Neural cell (in vitro differentiated cells): ENCODE measurements around the gene GRAMD1B. TPM values are rescaled to one million over a fixed set of nuclear protein-coding genes. Genes with fewer than 3 reads are reported as not detected.

ENCODE experiments used
- H2AFZ ChIP-seq: fragments of 200-600, 300-800 bp; sonication (generic), shearing (Covaris generic); 2 replicates; pipeline ENCODE4 v1.6.0; 2014; ENCODE audit warnings: low read depth, mild to moderate bottlenecking, antibody characterized with exemption, low read length, moderate library complexity
- H3F3A ChIP-seq: fragments of 200-600 bp; shearing (Covaris generic); 2 replicates; pipeline ENCODE4 v1.6.1; 2016; ENCODE audit warnings: mild to moderate bottlenecking, moderate library complexity, mixed read lengths, antibody characterized with exemption, low read length; ENCODE audit not compliant: insufficient read depth, poor library complexity, severe bottlenecking
- H3K27ac ChIP-seq: fragments of 200-600, 300-800 bp; sonication (generic), shearing (Covaris generic); 2 replicates; pipeline ENCODE4 v1.5.1; 2014; ENCODE audit warnings: mild to moderate bottlenecking, low read length, moderate library complexity
- H3K27me3 ChIP-seq: fragments of 300-800, 200-600 bp; sonication (generic), shearing (Covaris generic); 2 replicates; pipeline ENCODE4 v1.6.0; 2014; ENCODE audit warnings: mild to moderate bottlenecking, low read depth, low read length, moderate library complexity; ENCODE audit not compliant: insufficient read depth
- H3K36me3 ChIP-seq: fragments of 300-800, 200-600 bp; sonication (generic), shearing (Covaris generic); 2 replicates; pipeline ENCODE4 v1.5.1; 2014; ENCODE audit warnings: mild to moderate bottlenecking, antibody characterized with exemption, low read length, moderate library complexity; ENCODE audit not compliant: insufficient read depth
- H3K4me2 ChIP-seq: fragments of 300-800, 200-600 bp; sonication (generic), shearing (Covaris generic); 2 replicates; pipeline ENCODE4 v1.6.0; 2014; ENCODE audit warnings: mild to moderate bottlenecking, low read length
- H3K4me3 ChIP-seq: fragments of 300-800, 200-600 bp; sonication (generic), shearing (Covaris generic); 2 replicates; pipeline ENCODE4 v1.5.1; 2014; ENCODE audit warnings: mild to moderate bottlenecking, low read length, moderate library complexity
- H3K79me2 ChIP-seq: fragments of 200-600 bp; shearing (Covaris generic); replicated peaks from 2 replicates; pipeline ENCODE4 v1.6.0; 2014; ENCODE audit warnings: mild to moderate bottlenecking, low read length, moderate library complexity; ENCODE audit not compliant: insufficient read depth
- H3K9ac ChIP-seq: fragments of 300-800, 200-600 bp; sonication (generic), shearing (Covaris generic); 2 replicates; pipeline ENCODE4 v1.6.1; 2016; ENCODE audit warnings: mild to moderate bottlenecking, low read length, mixed read lengths
- H3K9me2 ChIP-seq: fragments of 200-600 bp; shearing (Covaris generic); 2 replicates; pipeline ENCODE4 v1.6.1; 2016; ENCODE audit warnings: mild to moderate bottlenecking, low read length, mixed read lengths; ENCODE audit not compliant: insufficient read depth
- H3K9me3 ChIP-seq: fragments of 200-600, 300-800 bp; sonication (generic), shearing (Covaris generic); 2 replicates; pipeline ENCODE4 v1.6.1; 2016; ENCODE audit warnings: mild to moderate bottlenecking, mixed run types, low read length, moderate library complexity, mixed read lengths
- H4K20me1 ChIP-seq: fragments of 200-600 bp; shearing (Covaris generic); 2 replicates; pipeline ENCODE4 v1.6.1; 2016; ENCODE audit warnings: mild to moderate bottlenecking, mixed run types; ENCODE audit not compliant: insufficient read depth
- EP300 ChIP-seq: fragments of 450-650 bp; conservative IDR thresholded peaks from 2 replicates; pipeline ENCODE4 v1.6.1; 2014; ENCODE audit warnings: antibody characterized with exemption, mild to moderate bottlenecking, moderate library complexity; ENCODE audit not compliant: poor library complexity, severe bottlenecking
- EZH2 ChIP-seq: fragments of 200-600, 300-800 bp; shearing (Covaris generic), sonication (generic); IDR thresholded peaks from 2 replicates; pipeline ENCODE4 v1.6.1; 2014; ENCODE audit warnings: antibody characterized with exemption, low read length, borderline replicate concordance, mild to moderate bottlenecking; ENCODE audit not compliant: insufficient read depth, poor library complexity, severe bottlenecking
- MXI1 ChIP-seq: fragments of 450-650 bp; conservative IDR thresholded peaks from 2 replicates; pipeline ENCODE4 v1.6.1; 2014; ENCODE audit warnings: antibody characterized with exemption, mild to moderate bottlenecking; ENCODE audit not compliant: poor library complexity, severe bottlenecking
- POLR2AphosphoS5 ChIP-seq: IDR thresholded peaks from 2 replicates; pipeline ENCODE4 v1.6.1; 2012
- RAD21 ChIP-seq: fragments of 450-650 bp; conservative IDR thresholded peaks from 2 replicates; pipeline ENCODE4 v1.6.1; 2014; ENCODE audit warnings: antibody characterized with exemption, mild to moderate bottlenecking, moderate library complexity
- SMC3 ChIP-seq: fragments of 450-650 bp; conservative IDR thresholded peaks from 2 replicates; pipeline ENCODE4 v1.6.1; 2014; ENCODE audit warnings: antibody characterized with exemption, mild to moderate bottlenecking, moderate library complexity; ENCODE audit not compliant: poor library complexity
- TAF1 ChIP-seq: IDR thresholded peaks from 2 replicates; pipeline ENCODE4 v1.6.1; 2012; ENCODE audit warnings: low read depth
- polyA plus RNA-seq: library from polyadenylated mRNA; depleted of rRNA; stranded (reverse); fragments of >200 nt; gene quantifications from 2 replicates; pipeline ENCODE4 v1.2.3, GENCODE V29; 2014
- TF ChIP-seq, protein P1 (sequence below): IDR thresholded peaks from 2 replicates; pipeline ENCODE4 v1.6.1; 2012; ENCODE audit warnings: borderline replicate concordance
- TF ChIP-seq, protein P2 (sequence below): fragments of 450-650 bp; IDR thresholded peaks from 2 replicates; pipeline ENCODE4 v1.5.1; 2014; ENCODE audit warnings: antibody characterized with exemption, mild to moderate bottlenecking, moderate library complexity; ENCODE audit not compliant: poor library complexity, severe bottlenecking

Gene GRAMD1B
- polyA plus RNA-seq, 1 donor from 2014 or later, result 1.5 TPM

DNA sequence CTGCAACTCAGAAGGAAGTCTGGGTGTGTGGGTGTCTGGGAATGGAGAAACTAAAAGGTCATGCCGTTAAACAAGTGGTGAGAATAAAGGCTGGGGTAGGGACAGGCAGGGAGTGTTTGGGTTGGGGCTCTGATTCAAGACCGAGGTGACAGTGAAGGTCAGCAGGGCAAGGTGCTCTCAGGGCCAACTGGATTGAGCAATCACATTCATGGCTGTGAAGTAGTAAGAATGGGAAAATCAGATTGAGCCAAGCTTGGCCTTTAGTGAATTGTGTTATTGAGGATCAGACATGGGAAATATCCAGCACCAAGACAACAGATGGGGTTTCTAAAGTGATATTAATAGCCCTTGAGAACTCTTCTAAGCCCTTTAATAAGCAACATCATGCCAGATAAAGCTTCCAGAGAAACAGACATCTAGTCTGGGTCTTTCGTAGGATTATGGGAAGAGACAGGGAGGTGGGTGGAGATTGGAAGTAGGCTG is 200.1 kb downstream of the GRAMD1B start:
- Histone ChIP-seq H3K36me3 (no peaks in the 10 kb centered on the region), H4K20me1 (no peaks in the 10 kb centered on the region), H3K79me2 (no peaks in the 10 kb centered on the region), H3K4me3 (no peak overlapping the region), H3F3A (no peaks in the 10 kb centered on the region), H2AFZ (no peak overlapping the region), H3K27me3 (no peaks in the 10 kb centered on the region), H3K27ac (no peak overlapping the region), H3K9me2 (no peaks in the 10 kb centered on the region), H3K9ac (no peak overlapping the region), H3K9me3 (no peaks in the 10 kb centered on the region), H3K4me2 (no peak overlapping the region)
- TF ChIP-seq, protein P1, sequence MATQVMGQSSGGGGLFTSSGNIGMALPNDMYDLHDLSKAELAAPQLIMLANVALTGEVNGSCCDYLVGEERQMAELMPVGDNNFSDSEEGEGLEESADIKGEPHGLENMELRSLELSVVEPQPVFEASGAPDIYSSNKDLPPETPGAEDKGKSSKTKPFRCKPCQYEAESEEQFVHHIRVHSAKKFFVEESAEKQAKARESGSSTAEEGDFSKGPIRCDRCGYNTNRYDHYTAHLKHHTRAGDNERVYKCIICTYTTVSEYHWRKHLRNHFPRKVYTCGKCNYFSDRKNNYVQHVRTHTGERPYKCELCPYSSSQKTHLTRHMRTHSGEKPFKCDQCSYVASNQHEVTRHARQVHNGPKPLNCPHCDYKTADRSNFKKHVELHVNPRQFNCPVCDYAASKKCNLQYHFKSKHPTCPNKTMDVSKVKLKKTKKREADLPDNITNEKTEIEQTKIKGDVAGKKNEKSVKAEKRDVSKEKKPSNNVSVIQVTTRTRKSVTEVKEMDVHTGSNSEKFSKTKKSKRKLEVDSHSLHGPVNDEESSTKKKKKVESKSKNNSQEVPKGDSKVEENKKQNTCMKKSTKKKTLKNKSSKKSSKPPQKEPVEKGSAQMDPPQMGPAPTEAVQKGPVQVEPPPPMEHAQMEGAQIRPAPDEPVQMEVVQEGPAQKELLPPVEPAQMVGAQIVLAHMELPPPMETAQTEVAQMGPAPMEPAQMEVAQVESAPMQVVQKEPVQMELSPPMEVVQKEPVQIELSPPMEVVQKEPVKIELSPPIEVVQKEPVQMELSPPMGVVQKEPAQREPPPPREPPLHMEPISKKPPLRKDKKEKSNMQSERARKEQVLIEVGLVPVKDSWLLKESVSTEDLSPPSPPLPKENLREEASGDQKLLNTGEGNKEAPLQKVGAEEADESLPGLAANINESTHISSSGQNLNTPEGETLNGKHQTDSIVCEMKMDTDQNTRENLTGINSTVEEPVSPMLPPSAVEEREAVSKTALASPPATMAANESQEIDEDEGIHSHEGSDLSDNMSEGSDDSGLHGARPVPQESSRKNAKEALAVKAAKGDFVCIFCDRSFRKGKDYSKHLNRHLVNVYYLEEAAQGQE, result no peak
- TF ChIP-seq EZH2 (no peak), MXI1 (no peak), EP300 (no peak), TAF1 (no peak), RAD21 (no peak), SMC3 (no peak), POLR2AphosphoS5 (no peak)
- TF ChIP-seq, protein P2, sequence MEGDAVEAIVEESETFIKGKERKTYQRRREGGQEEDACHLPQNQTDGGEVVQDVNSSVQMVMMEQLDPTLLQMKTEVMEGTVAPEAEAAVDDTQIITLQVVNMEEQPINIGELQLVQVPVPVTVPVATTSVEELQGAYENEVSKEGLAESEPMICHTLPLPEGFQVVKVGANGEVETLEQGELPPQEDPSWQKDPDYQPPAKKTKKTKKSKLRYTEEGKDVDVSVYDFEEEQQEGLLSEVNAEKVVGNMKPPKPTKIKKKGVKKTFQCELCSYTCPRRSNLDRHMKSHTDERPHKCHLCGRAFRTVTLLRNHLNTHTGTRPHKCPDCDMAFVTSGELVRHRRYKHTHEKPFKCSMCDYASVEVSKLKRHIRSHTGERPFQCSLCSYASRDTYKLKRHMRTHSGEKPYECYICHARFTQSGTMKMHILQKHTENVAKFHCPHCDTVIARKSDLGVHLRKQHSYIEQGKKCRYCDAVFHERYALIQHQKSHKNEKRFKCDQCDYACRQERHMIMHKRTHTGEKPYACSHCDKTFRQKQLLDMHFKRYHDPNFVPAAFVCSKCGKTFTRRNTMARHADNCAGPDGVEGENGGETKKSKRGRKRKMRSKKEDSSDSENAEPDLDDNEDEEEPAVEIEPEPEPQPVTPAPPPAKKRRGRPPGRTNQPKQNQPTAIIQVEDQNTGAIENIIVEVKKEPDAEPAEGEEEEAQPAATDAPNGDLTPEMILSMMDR, result no peak

DNA sequence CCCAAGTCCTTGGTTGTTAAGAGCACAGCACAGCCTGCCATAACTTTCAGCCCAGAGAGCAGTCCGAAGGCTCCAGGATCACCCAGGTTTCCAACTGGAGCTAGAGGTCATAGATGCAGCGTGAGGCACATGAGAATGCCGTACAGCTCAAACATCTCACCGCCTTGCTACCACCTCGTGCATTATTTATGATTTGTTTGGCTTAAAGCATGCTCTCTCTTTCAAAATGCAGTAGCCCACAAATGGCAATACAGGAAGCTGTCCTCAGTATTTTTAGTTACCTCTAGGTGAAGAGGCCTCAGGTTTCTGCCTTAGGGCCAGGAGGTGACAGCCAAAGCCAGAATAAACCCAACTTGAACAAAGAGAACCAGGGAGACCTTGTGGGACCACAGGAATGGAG is 210.0 kb downstream of the GRAMD1B start:
- H3K4me2 ChIP-seq, result no peak overlapping the region
- TF ChIP-seq MXI1, result no peak
- no peak for TF ChIP-seq RAD21
- TF ChIP-seq, protein P1, result no peak
- no peak overlapping the region for H3K4me3 ChIP-seq
- H3F3A ChIP-seq, result no peaks in the 10 kb centered on the region
- H3K9ac ChIP-seq, result no peak overlapping the region
- no peaks in the 10 kb centered on the region for H3K9me2 ChIP-seq
- no peak overlapping the region for H2AFZ ChIP-seq
- H3K27me3 ChIP-seq, result no peaks in the 10 kb centered on the region
- no peaks in the 10 kb centered on the region for H4K20me1 ChIP-seq
- H3K27ac ChIP-seq, result no peak overlapping the region
- no peaks in the 10 kb centered on the region for H3K79me2 ChIP-seq
- H3K9me3 ChIP-seq, result no peaks in the 10 kb centered on the region
- peaks cover 19% of the 10 kb centered on the region for H3K36me3 ChIP-seq
